HG03432 (cell line): ENCODE measurements around the gene CUL5.
"Not testable (repeated sequence)": the region's sequence is repeated elsewhere in the genome, so short reads cannot be mapped to it uniquely, and the experiment has no call there.

ENCODE experiments used
- ATAC-seq: cut with Tn5 transposase; IDR thresholded peaks from one replicate; pipeline ENCODE4 v1.9.1; 2021; ENCODE audit warnings: mild to moderate bottlenecking, moderate library complexity; ENCODE audit not compliant: unreplicated experiment

Gene CUL5

DNA sequence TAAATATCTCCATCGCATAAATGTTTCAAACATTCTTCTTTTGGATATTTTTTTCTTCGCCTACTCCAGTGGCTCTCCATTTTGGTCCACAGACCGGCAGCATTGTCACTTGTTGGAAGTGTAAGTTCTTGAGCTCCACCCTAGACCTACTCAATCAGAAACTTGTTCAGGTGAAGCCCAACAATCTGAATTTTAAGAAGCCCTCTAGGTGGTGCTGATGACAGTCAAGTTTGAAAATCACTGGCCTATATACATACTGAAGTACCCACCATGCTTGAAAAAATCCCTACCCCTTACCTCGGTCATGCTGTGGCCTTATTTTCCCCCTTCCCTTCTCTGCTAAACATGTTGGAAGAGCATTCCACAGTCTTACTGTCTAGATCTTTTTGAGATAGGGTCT lies 102.4 kb downstream of the CUL5 start:
- no peak for ATAC-seq

DNA sequence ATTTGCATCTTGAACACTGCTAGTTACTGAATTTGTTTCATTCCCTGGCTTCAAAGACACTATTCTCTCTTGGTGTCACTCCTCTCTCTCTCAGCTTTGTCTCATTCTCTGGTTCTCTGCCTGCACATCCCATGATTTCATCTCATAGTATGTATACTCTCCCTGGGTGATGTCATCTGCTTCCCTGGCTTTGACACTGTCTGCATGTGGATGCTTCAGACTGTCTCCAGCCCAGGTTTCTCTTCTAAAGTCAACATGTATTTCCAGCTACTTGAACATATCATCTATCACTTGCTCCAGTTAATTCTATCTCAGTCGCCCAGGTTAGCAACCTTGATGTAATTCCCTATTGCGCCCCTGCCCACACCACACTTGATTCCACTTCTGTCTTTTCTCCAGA lies 103.4 kb downstream of the CUL5 start:
- no peak for ATAC-seq

DNA sequence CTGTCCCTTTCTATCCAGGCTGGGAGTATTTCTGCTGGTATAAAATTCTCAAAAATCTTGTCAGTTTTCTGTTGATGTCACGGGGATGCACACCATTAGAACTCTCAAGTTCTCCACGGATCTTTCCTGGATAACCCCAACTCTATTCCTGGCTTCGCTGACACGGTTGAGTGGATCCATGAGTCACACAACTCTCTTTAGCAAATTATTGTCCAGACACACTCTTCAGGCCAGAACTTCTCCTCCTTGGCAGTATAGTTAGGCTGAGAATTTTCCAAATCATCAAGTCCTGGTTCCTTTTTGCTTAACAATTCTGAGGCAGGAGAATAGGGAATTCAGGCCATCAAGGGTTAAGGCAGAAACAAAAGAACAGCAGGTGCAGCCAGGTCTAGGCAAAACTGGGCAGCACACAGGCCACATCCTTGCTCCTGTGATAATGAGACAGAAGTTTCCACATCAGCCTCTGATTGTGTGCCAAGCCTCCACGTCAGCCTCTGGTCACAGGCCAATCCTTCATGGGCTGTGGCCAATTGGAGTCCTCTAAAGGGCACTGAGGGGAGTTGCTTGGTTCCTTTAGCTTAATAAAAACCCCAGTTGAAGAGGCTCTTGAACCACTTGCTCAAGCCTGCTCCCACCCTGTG lies 106.9 kb downstream of the CUL5 start:
- ATAC-seq: no peak

DNA sequence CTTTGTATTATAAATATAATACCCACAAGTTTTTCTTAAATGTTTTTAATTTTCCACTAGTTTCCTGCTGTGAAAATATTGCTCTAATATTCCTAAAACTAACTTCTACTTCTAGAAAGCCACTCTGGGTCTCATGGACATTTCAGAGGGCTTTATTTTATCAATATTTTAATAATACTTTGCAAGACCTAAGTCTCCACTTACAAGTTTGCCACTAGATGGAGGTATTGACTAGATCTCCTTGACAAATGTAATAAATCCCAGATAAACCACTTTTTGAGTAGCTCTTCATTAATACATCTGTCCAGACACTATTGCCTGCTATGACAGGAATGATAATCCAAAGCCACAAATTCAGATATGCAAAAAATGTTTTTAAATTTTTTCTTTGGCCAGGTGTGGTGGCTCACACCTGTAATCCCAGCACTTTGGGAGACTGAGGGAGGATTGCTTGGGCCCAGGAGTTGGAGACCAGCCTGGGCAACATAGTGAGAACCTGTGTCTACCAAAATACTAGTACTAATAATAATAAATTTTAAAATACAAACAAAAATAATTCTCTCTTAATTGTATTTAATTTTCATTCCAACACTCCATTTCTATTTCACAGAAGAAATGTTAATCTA lies 109.2 kb downstream of the CUL5 start:
- ATAC-seq: no peak

DNA sequence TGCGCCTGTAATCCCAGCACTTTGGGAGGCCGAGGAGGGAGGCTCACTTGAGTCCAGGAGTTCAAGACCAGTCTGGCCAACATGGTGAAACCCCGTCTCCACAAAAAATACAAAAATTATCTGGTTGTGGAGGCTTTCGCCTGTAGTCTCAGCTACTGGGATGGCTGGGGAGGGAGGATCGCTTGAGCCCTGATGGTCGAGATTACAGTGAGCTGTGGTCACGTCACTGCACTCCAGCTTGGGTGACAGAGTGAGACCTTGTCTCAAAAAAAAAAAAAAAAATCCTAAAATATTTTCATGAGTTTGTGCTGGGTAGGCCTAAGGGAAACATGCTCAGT lies 112.2 kb downstream of the CUL5 start:
- not testable (repeated sequence) for ATAC-seq

DNA sequence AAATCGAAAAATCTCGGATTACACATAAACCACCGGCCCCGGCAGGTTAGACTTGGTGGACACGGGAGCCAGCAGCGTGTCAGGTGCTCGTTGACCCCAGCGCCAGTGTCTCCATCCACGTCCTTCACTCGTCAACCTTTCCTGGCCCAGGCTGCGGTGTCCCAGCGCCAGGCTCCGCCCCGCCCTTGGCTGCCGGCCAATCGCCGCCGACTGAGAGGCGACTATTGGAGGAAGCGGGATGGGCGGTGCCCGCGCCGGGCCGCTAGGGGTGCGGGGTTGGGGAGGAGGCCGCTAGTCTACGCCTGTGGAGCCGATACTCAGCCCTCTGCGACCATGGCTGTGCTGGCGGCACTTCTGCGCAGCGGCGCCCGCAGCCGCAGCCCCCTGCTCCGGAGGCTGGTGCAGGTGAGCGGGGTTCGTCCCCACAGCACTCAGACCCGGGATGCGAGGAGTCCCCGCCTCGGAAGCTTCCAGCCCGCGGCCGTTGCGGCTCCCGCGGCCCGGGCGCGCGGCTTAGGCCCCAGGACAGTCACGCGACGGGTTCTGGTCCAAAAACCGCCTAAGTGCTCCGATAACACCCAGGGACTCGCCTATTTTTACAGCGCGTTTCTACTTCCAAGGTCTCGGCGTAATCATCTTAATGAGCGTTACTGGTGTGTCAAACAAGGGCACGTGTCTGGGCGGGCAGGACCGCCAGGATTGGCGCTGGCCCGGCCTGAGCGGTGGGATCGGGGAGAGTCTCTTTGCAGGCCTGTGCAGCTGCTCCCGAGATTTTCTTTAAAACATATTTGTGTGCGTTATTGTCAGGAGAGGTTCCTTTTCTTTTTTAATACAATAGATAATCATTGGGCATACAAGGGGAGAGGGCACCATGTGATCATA lies 112.8 kb downstream of the CUL5 start, which contains the start of gene ACAT1:
TSS of gene ACAT1 (plus strand) at position 294 of the 882 bp plus-strand sequence. CDS start at position 334, 40 bp downstream.
- peak; percentile 99 for ATAC-seq

DNA sequence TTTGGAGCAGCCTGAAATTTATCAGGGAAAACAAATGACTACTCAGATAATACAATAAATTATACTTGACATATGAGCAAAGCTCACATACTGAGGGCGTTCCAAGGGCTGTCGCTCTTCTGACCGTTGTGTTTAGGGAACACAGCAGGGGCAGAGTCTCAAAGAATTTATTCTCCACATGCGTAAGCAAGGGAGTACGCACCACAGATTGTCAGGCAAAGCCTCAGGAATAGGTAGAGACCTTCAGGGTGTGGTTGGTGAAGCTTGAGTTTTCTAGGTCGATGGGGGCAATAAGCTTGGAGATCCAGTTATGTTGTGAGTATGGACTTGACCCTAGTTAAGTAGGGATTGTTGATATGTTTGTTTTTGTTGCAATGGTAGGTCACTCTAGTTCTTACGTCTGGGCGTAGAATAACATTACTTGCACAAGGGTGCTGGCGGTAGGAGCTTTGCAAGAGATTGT lies 113.5 kb downstream of the CUL5 start:
- ATAC-seq: no peak

DNA sequence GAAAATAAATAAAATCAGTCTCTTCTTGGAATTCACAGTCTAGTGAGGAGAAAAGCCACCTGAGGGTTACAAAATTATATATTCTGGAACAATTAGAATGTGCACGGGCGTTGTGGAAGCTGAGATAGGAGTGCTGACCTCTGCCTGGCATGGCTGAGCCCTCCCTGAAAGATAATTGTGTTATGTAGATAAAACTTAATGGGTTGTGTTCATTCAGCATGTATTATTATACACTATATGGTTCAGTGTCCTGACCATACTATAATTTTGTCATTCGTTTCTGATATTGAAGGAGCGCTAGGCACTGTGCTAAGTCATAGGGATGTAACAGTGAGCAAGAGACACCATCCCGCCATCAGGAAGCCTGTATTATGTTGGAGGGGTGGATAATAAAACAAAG lies 116.4 kb downstream of the CUL5 start:
- ATAC-seq: no peak

DNA sequence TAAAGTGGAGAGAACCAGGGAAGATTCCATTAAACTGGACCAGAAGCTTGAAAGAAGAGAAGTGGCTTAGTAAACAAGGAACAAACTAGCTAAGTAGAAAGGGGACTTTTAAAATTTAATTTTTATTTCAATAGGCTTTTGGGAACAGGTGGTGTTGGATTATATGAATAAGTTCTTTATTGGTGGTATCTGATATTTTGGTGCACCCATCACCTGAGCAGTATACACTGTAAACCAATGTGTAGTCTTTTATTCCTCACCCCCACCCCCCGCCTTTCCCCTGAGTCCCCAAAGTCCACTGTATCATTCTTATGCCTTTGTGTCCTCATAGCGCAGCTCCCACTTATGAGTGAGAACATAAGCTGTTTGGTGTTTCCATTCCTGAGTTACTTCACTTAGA lies 120.1 kb downstream of the CUL5 start:
- ATAC-seq: no peak

DNA sequence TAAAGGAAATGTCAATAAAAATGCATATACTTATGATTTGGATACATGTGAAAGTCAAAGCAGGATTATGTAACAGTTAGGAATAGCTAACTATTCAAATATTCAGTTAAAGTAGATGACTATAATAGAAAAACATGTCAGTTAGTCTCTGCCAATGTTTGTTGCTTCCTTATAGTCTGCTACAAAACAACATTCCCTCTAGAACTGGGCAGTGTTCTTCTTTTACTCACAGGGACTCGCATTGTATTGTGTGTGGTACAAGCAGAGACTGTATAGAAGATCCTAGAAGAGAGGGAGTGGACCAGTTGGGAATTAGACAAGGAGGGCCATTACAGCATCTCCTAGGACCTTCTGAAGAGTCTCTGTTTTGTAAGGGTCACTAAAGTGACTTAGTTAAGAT lies 123.3 kb downstream of the CUL5 start:
- no peak for ATAC-seq

DNA sequence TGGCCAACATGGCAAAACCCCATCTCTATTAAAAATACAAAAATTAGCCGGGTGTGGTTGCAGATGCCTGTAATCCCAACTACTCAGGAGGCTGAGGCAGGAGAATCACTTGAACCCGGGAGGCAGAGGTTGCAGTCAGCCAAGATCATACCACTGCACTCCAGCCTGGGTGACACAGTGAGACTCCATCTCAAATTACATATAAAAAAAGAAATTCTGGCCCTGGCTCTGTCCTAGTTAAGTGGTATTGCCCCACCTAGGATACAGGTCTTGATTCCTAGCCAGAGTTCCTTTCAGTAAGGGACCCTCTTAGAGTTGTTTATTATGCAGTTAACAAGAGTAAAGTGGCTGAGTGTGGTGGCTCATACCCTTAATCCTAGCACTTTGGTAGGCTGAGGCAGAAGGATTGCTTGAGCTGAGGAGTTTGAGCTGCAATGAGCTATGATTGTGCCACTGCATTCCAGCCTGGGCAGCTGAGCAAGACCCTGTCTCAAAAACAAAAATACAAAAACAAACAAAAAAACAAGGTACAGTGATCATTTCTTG lies 124.4 kb downstream of the CUL5 start:
- ATAC-seq: not testable (repeated sequence)

DNA sequence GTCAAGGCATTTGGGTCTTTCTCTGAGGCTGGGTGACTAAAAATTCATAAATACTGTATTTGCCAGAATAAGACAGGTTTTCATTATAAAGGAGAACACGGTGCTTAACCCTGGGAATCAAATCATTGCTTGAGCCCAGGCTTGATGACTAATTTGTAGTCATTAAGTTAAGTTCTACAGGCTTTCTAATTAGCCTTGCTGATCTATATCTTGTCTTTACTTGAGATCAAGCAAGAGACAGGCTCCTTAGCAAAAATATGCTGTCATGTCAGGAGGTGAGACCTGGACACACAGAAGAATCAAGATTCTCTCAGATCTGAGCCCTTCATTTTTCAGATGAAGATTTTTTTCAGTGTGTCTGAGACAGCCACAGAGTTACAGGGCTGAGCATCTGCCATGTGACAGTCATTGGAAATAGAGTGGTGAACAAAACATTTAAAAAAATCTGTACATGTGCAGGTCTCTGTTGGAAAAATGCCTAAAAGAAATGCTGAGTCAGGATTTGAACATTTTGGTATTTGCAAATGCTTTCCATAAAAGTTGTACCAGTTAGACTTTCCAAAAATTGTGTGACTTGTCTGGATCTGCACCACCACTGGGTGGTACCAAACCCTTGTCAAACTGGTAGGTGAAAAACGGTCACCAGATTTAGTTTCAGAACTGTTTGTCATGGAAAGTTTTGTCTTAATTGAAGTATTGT lies 127.3 kb downstream of the CUL5 start:
- ATAC-seq: no peak

DNA sequence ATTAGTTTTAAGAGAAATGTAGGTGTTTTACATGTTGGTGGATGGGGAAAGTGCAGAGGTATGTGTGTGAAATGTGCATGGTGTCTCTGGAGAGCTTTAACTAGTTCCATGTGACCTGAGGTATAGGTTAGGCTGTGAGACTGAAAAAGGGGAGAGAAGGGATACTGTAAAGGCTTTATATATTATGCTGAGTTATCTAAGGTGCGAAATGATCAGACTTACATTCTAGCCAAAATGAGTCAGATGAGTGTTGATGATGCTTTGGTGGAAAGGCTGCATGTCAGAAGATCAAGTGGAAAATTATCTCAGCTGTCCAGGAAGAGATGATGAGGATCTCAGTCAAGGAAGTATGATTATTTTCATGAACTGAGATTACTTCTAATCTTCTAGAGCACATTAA lies 128.5 kb downstream of the CUL5 start:
- ATAC-seq: no peak

DNA sequence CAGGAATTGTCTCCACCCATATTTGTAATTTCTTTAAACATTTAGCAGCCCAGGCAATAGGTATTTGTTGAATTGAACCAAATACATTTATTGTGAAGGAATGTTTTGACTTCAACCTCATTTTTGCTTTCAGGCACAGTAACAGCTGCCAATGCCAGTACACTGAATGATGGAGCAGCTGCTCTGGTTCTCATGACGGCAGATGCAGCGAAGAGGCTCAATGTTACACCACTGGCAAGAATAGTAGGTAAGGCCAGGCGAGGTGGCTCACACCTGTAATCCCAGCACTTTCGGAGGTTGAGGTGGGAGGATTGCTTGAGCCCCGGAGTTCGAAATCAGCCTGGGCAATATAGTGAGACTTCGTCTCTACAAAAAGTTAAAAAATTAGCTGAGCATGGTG lies 133.6 kb downstream of the CUL5 start:
- no peak for ATAC-seq

DNA sequence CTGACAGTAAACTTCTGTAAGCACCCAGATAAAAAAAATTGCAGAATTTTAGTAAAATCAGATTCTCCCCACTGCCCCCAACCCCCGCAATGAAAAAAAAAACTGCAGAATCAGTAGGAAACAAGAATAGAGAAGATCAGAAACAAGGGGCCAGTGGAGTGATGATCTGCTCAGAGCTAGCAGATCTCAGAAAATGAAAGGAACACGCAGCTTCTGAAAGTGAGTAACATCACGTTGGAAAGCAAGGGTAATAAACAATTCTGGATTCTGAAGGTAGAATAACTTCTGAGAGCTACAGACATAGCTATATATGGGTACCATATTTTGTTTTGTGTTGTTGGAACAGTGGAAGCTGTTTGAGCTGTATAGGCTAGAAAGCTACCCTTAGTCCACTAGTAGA lies 135.9 kb downstream of the CUL5 start:
- ATAC-seq: no peak

DNA sequence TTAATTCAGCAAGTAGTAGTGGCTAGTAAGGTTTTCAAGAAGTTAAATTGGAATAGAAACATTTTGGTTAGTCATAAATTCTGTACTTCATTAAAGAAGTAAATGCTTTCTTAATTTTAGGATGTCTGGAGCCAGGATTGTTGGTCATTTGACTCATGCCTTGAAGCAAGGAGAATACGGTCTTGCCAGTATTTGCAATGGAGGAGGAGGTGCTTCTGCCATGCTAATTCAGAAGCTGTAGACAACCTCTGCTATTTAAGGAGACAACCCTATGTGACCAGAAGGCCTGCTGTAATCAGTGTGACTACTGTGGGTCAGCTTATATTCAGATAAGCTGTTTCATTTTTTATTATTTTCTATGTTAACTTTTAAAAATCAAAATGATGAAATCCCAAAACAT lies 138.5 kb downstream of the CUL5 start:
- no peak for ATAC-seq

DNA sequence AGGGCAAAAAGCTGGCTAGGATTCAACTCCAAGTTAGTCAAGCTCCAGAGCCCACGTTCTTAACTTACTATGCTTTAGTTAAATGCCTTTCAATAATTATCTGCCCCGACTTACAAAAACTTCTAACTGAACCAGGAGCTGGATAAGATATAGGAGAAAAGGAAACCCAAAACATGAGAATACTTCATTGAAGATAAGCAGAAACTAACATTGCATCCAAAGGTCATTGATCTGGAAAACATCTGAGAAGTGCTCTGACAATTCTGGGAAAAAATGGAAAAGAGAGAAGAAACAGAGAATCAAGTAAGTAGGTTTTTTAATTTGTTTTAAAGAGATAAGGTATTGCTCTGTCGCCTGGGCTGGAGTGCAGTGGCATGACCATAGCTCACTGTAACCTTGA lies 139.9 kb downstream of the CUL5 start:
- no peak for ATAC-seq

DNA sequence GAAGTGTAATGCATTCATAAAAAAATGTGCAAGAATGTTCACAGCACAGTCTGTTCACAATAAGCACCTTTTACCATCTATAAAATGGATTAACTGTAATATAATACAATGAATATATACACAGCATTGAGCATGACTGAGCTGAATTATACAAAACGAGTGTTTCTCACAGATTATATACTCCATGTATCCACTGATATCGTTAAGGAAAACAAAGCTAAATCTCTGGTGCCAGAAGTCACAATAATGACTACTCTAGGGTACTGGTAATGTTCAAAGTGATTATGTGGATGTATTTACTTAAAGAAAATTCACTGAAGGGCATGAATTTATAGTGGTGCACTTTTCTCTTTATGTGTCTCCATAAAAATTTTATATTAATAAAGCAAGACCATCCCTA lies 145.9 kb downstream of the CUL5 start:
- ATAC-seq: no peak
